WI38 (cell line): ENCODE measurements around the gene TUBGCP2.
"Not testable (repeated sequence)": the region's sequence is repeated elsewhere in the genome, so short reads cannot be mapped to it uniquely, and the experiment has no call there.

Source experiments
- H3K4me3 ChIP-seq: 2 replicates; pipeline ENCODE4 v1.5.1; 2011; ENCODE audit warnings: low read depth, mild to moderate bottlenecking, control low read depth, low read length
- CTCF ChIP-seq: IDR thresholded peaks from 2 replicates; pipeline ENCODE4 v1.5.1; 2012; ENCODE audit warnings: low read depth, mild to moderate bottlenecking, control low read depth, low read length

Gene TUBGCP2

GRCh38 chr10:133235265-133235855, 73.3 kb downstream of the TUBGCP2 start:
- H3K4me3 ChIP-seq = no peak overlapping the region
- TF ChIP-seq CTCF = no peak

- H3K4me3 ChIP-seq = not testable (repeated sequence)
These were observed 73.9 kb downstream of the TUBGCP2 start for GRCh38 chr10:133234796-133235195.

- H3K4me3 ChIP-seq = no peak overlapping the region
- TF ChIP-seq CTCF = no peak
These were observed 76.6 kb downstream of the TUBGCP2 start for GRCh38 chr10:133231946-133232574.

- no peak for TF ChIP-seq CTCF
- H3K4me3 ChIP-seq = no peak overlapping the region
These were observed 77.3 kb downstream of the TUBGCP2 start for GRCh38 chr10:133231244-133231945.

- H3K4me3 ChIP-seq = no peak overlapping the region
- TF ChIP-seq CTCF = no peak
These were observed 78.1 kb downstream of the TUBGCP2 start for GRCh38 chr10:133230387-133231195.

- no peak for TF ChIP-seq CTCF
- no peak within 1 kb of the TSS for H3K4me3 ChIP-seq
These were observed 78.7 kb downstream of the TUBGCP2 start, which contains the start of gene UTF1 for GRCh38 chr10:133230044-133230361. TSS of gene UTF1 (plus strand) at chr10:133230217. CDS start at chr10:133230289, 72 bp downstream.

- TF ChIP-seq CTCF = no peak
- no peak overlapping the region for H3K4me3 ChIP-seq
These were observed 79.2 kb downstream of the TUBGCP2 start for GRCh38 chr10:133229265-133230043.
